ENCODE results near the gene DNAJC30.
"Not testable (repeated sequence)": the region's sequence is repeated elsewhere in the genome, so short reads cannot be mapped to it uniquely, and the experiment has no call there.

The DNAJC30 gene

GRCh38 chr7:73682745-73683055 lies 553 bp downstream of the DNAJC30 start:
- DNase-seq (ENCODE audit: low read depth in 2 of 2) = no peak

- no peak for DNase-seq (ENCODE audit: low read depth in 2 of 2)
Measured at GRCh38 chr7:73681031-73681430, 2.2 kb downstream of the DNAJC30 start.

GRCh38 chr7:73680501-73680900 lies 2.8 kb downstream of the DNAJC30 start:
- DNase-seq (ENCODE audit: low read depth in 2 of 2) = no peak

GRCh38 chr7:73679709-73680108 lies 3.5 kb downstream of the DNAJC30 start:
- DNase-seq (ENCODE audit: low read depth in 2 of 2) = no peak

- no peak for DNase-seq (ENCODE audit: low read depth in 2 of 2)
Measured at GRCh38 chr7:73678862-73679261, 4.4 kb downstream of the DNAJC30 start.

- not testable (repeated sequence) for DNase-seq (ENCODE audit: low read depth in 2 of 2)
Measured at GRCh38 chr7:73676062-73676461, 7.2 kb downstream of the DNAJC30 start.

- DNase-seq (ENCODE audit: low read depth in 2 of 2) = no peak
Measured at GRCh38 chr7:73674468-73675124, 8.7 kb downstream of the DNAJC30 start.

GRCh38 chr7:73671857-73672445 lies 11.3 kb downstream of the DNAJC30 start:
- no peak for DNase-seq (ENCODE audit: low read depth in 2 of 2)

GRCh38 chr7:73671322-73671661 lies 12.0 kb downstream of the DNAJC30 start:
- no peak for DNase-seq (ENCODE audit: low read depth in 2 of 2)

GRCh38 chr7:73669858-73670385 lies 13.3 kb downstream of the DNAJC30 start:
- no peak for DNase-seq (ENCODE audit: low read depth in 2 of 2)

GRCh38 chr7:73669288-73669701 lies 14.0 kb downstream of the DNAJC30 start:
- DNase-seq (ENCODE audit: low read depth in 2 of 2) = no peak

- DNase-seq (ENCODE audit: low read depth in 2 of 2) = no peak
Measured at GRCh38 chr7:73668886-73669230, 14.4 kb downstream of the DNAJC30 start.

- DNase-seq (ENCODE audit: low read depth in 2 of 2) = no peak
Measured at GRCh38 chr7:73668103-73668885, 15.0 kb downstream of the DNAJC30 start.

- DNase-seq (ENCODE audit: low read depth in 2 of 2) = peak; percentile 76 to 81
Measured at GRCh38 chr7:73667344-73668102, 15.7 kb downstream of the DNAJC30 start, which contains the start of gene VPS37D. VPS37D (plus strand) TSS chr7:73667831; CDS start chr7:73667959, 128 bp downstream.

GRCh38 chr7:73663033-73663432 lies 20.2 kb downstream of the DNAJC30 start:
- DNase-seq (ENCODE audit: low read depth in 2 of 2) = no peak

- not testable (repeated sequence) for DNase-seq (ENCODE audit: low read depth in 2 of 2)
Measured at GRCh38 chr7:73660594-73660993, 22.7 kb downstream of the DNAJC30 start.

GRCh38 chr7:73659983-73660382 lies 23.3 kb downstream of the DNAJC30 start:
- no peak for DNase-seq (ENCODE audit: low read depth in 2 of 2)

- DNase-seq (ENCODE audit: low read depth in 2 of 2) = not testable (repeated sequence)
Measured at GRCh38 chr7:73655309-73655708, 27.9 kb downstream of the DNAJC30 start.

GRCh38 chr7:73652541-73652949 lies 30.7 kb downstream of the DNAJC30 start:
- DNase-seq (ENCODE audit: low read depth in 2 of 2) = no peak

GRCh38 chr7:73650524-73650923 lies 32.7 kb downstream of the DNAJC30 start:
- DNase-seq (ENCODE audit: low read depth in 2 of 2) = no peak

- DNase-seq (ENCODE audit: low read depth in 2 of 2) = no peak
Measured at GRCh38 chr7:73649576-73649975, 33.7 kb downstream of the DNAJC30 start.
